Tibial nerve (tissue), 4 donors: ENCODE results near the gene RNF157.

Experiments
- CTCF ChIP-seq, 5 experiments: fragments of 200-600 bp in 3 of 5; fragments of 450-650 bp in 2 of 5; sonication (generic) in 3 of 5; IDR thresholded peaks; one replicate each; pipeline ENCODE4 v1.5.1; 2016 to 2019; ENCODE audit warnings: antibody characterized with exemption in 5 of 5, mild to moderate bottlenecking in 3 of 5, moderate library complexity in 2 of 5
- EP300 ChIP-seq, 2 donors: sonication (generic); formaldehyde crosslinking; IDR thresholded peaks; one replicate each; pipeline ENCODE4 v1.6.1; 2017; ENCODE audit warnings: antibody characterized with exemption in 2 of 2, mild to moderate bottlenecking in 1 of 2
- POLR2A ChIP-seq, 2 donors: fragments of 450-650 bp; IDR thresholded peaks; one replicate each; pipeline ENCODE4 v1.6.1; 2017; ENCODE audit warnings: antibody characterized with exemption in 2 of 2, mild to moderate bottlenecking in 2 of 2, moderate library complexity in 2 of 2

GRCh38 chr17:76132574-76133338, 107.5 kb downstream of the RNF157 start:
- no peak for TF ChIP-seq CTCF (IDR thresholded peaks at IDR 0.05)
- no peak for TF ChIP-seq POLR2A (IDR thresholded peaks at IDR 0.05)
- TF ChIP-seq EP300 (IDR thresholded peaks at IDR 0.05) = no peak
